Lower leg skin (tissue), 3 donors: Measurements from ENCODE around the gene KDELR1.

Experiments
- CTCF ChIP-seq, 3 donors: fragments of 450-650 bp; IDR thresholded peaks; one replicate each; pipeline ENCODE4 v1.5.1; 2016; ENCODE audit warnings: antibody characterized with exemption in 3 of 3, mild to moderate bottlenecking in 3 of 3, moderate library complexity in 2 of 3
- POLR2A ChIP-seq, 2 donors: fragments of 450-650 bp; IDR thresholded peaks; one replicate each; pipeline ENCODE4 v1.6.1; 2016 to 2017; ENCODE audit warnings: antibody characterized with exemption in 2 of 2, mild to moderate bottlenecking in 1 of 2, moderate library complexity in 1 of 2

GRCh38 chr19:48418317-48419064 lies 27.1 kb upstream of the KDELR1 start:
- TF ChIP-seq CTCF (IDR thresholded peaks at IDR 0.05), result no peak
- TF ChIP-seq POLR2A (IDR thresholded peaks at IDR 0.05), result no peak
